CD4-positive, alpha-beta T cell treated with Interleukin-6 for 4 hours (primary cell): Measurements from ENCODE around the gene NRP1.

Experiments
- DNase-seq: peaks from one replicate; pipeline ENCODE4 v3.0.0-alpha.2; 2020; ENCODE audit warnings: mixed read lengths

NRP1 gene

GRCh38 chr10:33174674-33175434 is 159.6 kb downstream of the NRP1 start:
- no peak for DNase-seq

GRCh38 chr10:33165911-33166310 is 168.6 kb downstream of the NRP1 start:
- no peak for DNase-seq

GRCh38 chr10:33164060-33164709 is 170.3 kb downstream of the NRP1 start:
- DNase-seq: no peak

GRCh38 chr10:33162248-33162575 is 172.3 kb downstream of the NRP1 start:
- no peak for DNase-seq

GRCh38 chr10:33161550-33162247 is 172.8 kb downstream of the NRP1 start:
- DNase-seq: no peak

- DNase-seq: no peak
Measured at GRCh38 chr10:33160151-33160550, 174.3 kb downstream of the NRP1 start.

GRCh38 chr10:33157103-33157502 is 177.4 kb downstream of the NRP1 start:
- no peak for DNase-seq

GRCh38 chr10:33155720-33156638 is 178.5 kb downstream of the NRP1 start:
- peak; percentile 57 for DNase-seq

- DNase-seq: no peak
Measured at GRCh38 chr10:33154590-33154989, 179.9 kb downstream of the NRP1 start.

GRCh38 chr10:33153968-33154327 is 180.5 kb downstream of the NRP1 start:
- no peak for DNase-seq

GRCh38 chr10:33153251-33153967 is 181.1 kb downstream of the NRP1 start:
- no peak for DNase-seq

GRCh38 chr10:33152750-33153149 is 181.7 kb downstream of the NRP1 start:
- no peak for DNase-seq

GRCh38 chr10:33152146-33152545 is 182.3 kb downstream of the NRP1 start:
- DNase-seq: no peak

- no peak for DNase-seq
Measured at GRCh38 chr10:33151344-33151864, 183.1 kb downstream of the NRP1 start.

GRCh38 chr10:33150889-33151288 is 183.6 kb downstream of the NRP1 start:
- peak; percentile 28 for DNase-seq

GRCh38 chr10:33150146-33150545 is 184.3 kb downstream of the NRP1 start:
- DNase-seq: no peak

GRCh38 chr10:33147013-33147310 is 187.5 kb downstream of the NRP1 start:
- DNase-seq: no peak

GRCh38 chr10:33146189-33147012 is 188.1 kb downstream of the NRP1 start:
- DNase-seq: no peak

- DNase-seq: no peak
Measured at GRCh38 chr10:33145451-33146188, 188.8 kb downstream of the NRP1 start.

GRCh38 chr10:33143160-33143728 is 191.2 kb downstream of the NRP1 start:
- peak; percentile 61 for DNase-seq
